Breast epithelium (tissue), 4 donors: Measurements from ENCODE around the gene ZNF785. TPM values are rescaled to one million over a fixed set of nuclear protein-coding genes. Genes with fewer than 3 reads are reported as not detected.
"Not testable (repeated sequence)": the region's sequence is repeated elsewhere in the genome, so short reads cannot be mapped to it uniquely, and the experiment has no call there.

Source experiments
- DNase-seq, 2 donors: peaks; one replicate each; pipeline ENCODE4 v3.0.0-alpha.2; 2019; ENCODE audit warnings: low spot score in 2 of 2
- H3K27ac ChIP-seq, 2 donors: fragments of 200-600 bp; sonication (generic) in 1 of 2; one replicate each; pipeline ENCODE4 v1.5.1; 2016 to 2019; ENCODE audit warnings: mild to moderate bottlenecking in 1 of 2
- H3K27me3 ChIP-seq, 2 donors: fragments of 200-600 bp; sonication (generic) in 1 of 2; one replicate each; pipeline versions ENCODE4 v1.5.1 to v1.6.0; 2017 to 2019; ENCODE audit warnings: control low read depth in 1 of 2, mild to moderate bottlenecking in 1 of 2
- H3K36me3 ChIP-seq: fragments of 200-600 bp; one replicate; pipeline ENCODE4 v1.5.1; 2019
- H3K4me1 ChIP-seq, 2 donors: fragments of 200-600 bp; sonication (generic); one replicate each; pipeline ENCODE4 v1.5.1; 2016 to 2019; ENCODE audit warnings: control low read depth in 1 of 2
- H3K4me3 ChIP-seq, 3 donors: fragments of 200-600 bp; sonication (generic); 1 replicate in 2 of 3; 2 replicates in 1 of 3; pipeline ENCODE4 v1.5.1; 2016 to 2019; ENCODE audit warnings: mild to moderate bottlenecking in 3 of 3, moderate library complexity in 2 of 3
- H3K9me3 ChIP-seq, 2 donors: fragments of 200-600 bp; sonication (generic) in 1 of 2; one replicate each; pipeline ENCODE4 v1.5.1; 2016 to 2019; ENCODE audit warnings: control low read depth in 1 of 2
- CTCF ChIP-seq, 3 donors: fragments of 450-650 bp; IDR thresholded peaks; one replicate each; pipeline ENCODE4 v1.5.1; 2016 to 2017; ENCODE audit warnings: antibody characterized with exemption in 3 of 3, mild to moderate bottlenecking in 3 of 3, moderate library complexity in 3 of 3
- POLR2A ChIP-seq: fragments of 450-650 bp; IDR thresholded peaks from one replicate; pipeline ENCODE4 v1.6.1; 2016; ENCODE audit warnings: antibody characterized with exemption, mild to moderate bottlenecking, moderate library complexity
- POLR2AphosphoS5 ChIP-seq, 3 donors: sonication (generic); formaldehyde crosslinking; IDR thresholded peaks; one replicate each; pipeline ENCODE4 v1.6.1; 2017; ENCODE audit warnings: antibody characterized with exemption in 3 of 3
- intact Hi-C: fragments of 100-400 bp; cut with DNase I; formaldehyde crosslinking; loops from one replicate; pipeline ENCODE4 v1.15.1; 2023; ENCODE audit warnings: low total_unique reads
- total RNA-seq, 3 donors: library from RNA; depleted of rRNA; stranded (reverse); fragments of >200 nt; gene quantifications; one replicate each; pipeline ENCODE4 v1.1.0, GENCODE V29; 2016

ZNF785 gene
- total RNA-seq, 3 donors from 2014 or later: 6.7 to 14.4 (median 12.0) TPM

GRCh38 chr16:30548416-30549253 is 36.9 kb downstream of the ZNF785 start:
- Histone ChIP-seq H3K27ac (no peak overlapping the region), H3K36me3 (no peaks in the 10 kb centered on the region), H3K9me3 (no peaks in the 10 kb centered on the region), H3K27me3 (no peaks in the 10 kb centered on the region), H3K4me1 (no peaks in the 10 kb centered on the region), H3K4me3 (no peak overlapping the region)
- intact Hi-C loops: loop anchor here (10.0 kb wide), 1 partner anchor 76 kb away; no protein-coding TSS in a partner anchor
- no peak for DNase-seq
- TF ChIP-seq POLR2AphosphoS5 (IDR thresholded peaks at IDR 0.05) (no peak), POLR2A (no peak), CTCF (IDR thresholded peaks at IDR 0.05) (no peak)

GRCh38 chr16:30546115-30546514 is 39.4 kb downstream of the ZNF785 start:
- H3K27ac ChIP-seq: no peak overlapping the region
- no peaks in the 10 kb centered on the region for H3K27me3 ChIP-seq
- DNase-seq: no peak
- H3K9me3 ChIP-seq: no peaks in the 10 kb centered on the region
- TF ChIP-seq CTCF (IDR thresholded peaks at IDR 0.05) (no peak), POLR2A (no peak)
- intact Hi-C loops: loop anchor here (10.0 kb wide), 1 partner anchor 79 kb away; no protein-coding TSS in a partner anchor
- H3K36me3 ChIP-seq: no peaks in the 10 kb centered on the region
- no peak overlapping the region for H3K4me3 ChIP-seq
- no peaks in the 10 kb centered on the region for H3K4me1 ChIP-seq

GRCh38 chr16:30543067-30543466 is 42.4 kb downstream of the ZNF785 start:
- Histone ChIP-seq H3K4me1 (no peaks in the 10 kb centered on the region), H3K27me3 (no peaks in the 10 kb centered on the region), H3K4me3 (no peak overlapping the region), H3K27ac (no peak overlapping the region), H3K36me3 (no peaks in the 10 kb centered on the region), H3K9me3 (no peaks in the 10 kb centered on the region)
- intact Hi-C loops: loop anchor here (10.0 kb wide), 1 partner anchor 82 kb away; no protein-coding TSS in a partner anchor
- no peak for DNase-seq
- TF ChIP-seq POLR2A (no peak), CTCF (IDR thresholded peaks at IDR 0.05) (no peak)

- TF ChIP-seq POLR2A (no peak), CTCF (IDR thresholded peaks at IDR 0.05) (no peak), POLR2AphosphoS5 (IDR thresholded peaks at IDR 0.05) (no peak)
- H3K9me3 ChIP-seq: no peaks in the 10 kb centered on the region
- H3K4me3 ChIP-seq: no peak overlapping the region
- no peak overlapping the region for H3K27ac ChIP-seq
- intact Hi-C loops: loop anchor here (10.0 kb wide), 1 partner anchor 83 kb away; no protein-coding TSS in a partner anchor
- H3K27me3 ChIP-seq: no peaks in the 10 kb centered on the region
- H3K36me3 ChIP-seq: no peaks in the 10 kb centered on the region
- H3K4me1 ChIP-seq: no peaks in the 10 kb centered on the region
- no peak for DNase-seq
Observed at GRCh38 chr16:30541502-30542329, 43.8 kb downstream of the ZNF785 start.

- not testable (repeated sequence) for H3K27ac ChIP-seq, H3K36me3 ChIP-seq, DNase-seq, H3K27me3 ChIP-seq, H3K4me1 ChIP-seq, H3K4me3 ChIP-seq, H3K9me3 ChIP-seq
- intact Hi-C loops: loop anchor here (10.0 kb wide), 1 partner anchor 84 kb away; no protein-coding TSS in a partner anchor
Observed at GRCh38 chr16:30540916-30541464, 44.5 kb downstream of the ZNF785 start.

GRCh38 chr16:30539986-30540526 is 45.4 kb downstream of the ZNF785 start:
- not testable (repeated sequence) for H3K4me1 ChIP-seq, H3K36me3 ChIP-seq, H3K9me3 ChIP-seq, H3K4me3 ChIP-seq, DNase-seq, H3K27ac ChIP-seq, H3K27me3 ChIP-seq
- intact Hi-C loops: loop anchor here (2.0 to 10.0 kb wide), 2 partner anchors 15 to 85 kb away; no protein-coding TSS in a partner anchor
